Esophagus squamous epithelium (tissue), 5 donors: ENCODE data around the gene CCDC7. TPM values are rescaled to one million over a fixed set of nuclear protein-coding genes. Genes with fewer than 3 reads are reported as not detected.
"Not testable (repeated sequence)": the region's sequence is repeated elsewhere in the genome, so short reads cannot be mapped to it uniquely, and the experiment has no call there.

Source experiments
- DNase-seq: peaks from one replicate; lab custom pipeline; 2025; lab: John Stamatoyannopoulos, UW
- H3K27ac ChIP-seq, 4 donors: fragments of 200-600 bp; sonication (generic); one replicate each; pipeline ENCODE4 v1.5.1; 2016 to 2019; ENCODE audit warnings: mild to moderate bottlenecking in 1 of 4
- H3K27me3 ChIP-seq, 4 donors: fragments of 200-600 bp; sonication (generic); 1 replicate in 3 of 4; 2 replicates in 1 of 4; pipeline versions ENCODE4 v1.5.1 to v1.6.0; 2017 to 2021; ENCODE audit warnings: antibody characterized with exemption in 1 of 4
- H3K36me3 ChIP-seq, 3 donors: fragments of 200-600 bp; sonication (generic); one replicate each; pipeline ENCODE4 v1.5.1; 2016 to 2019
- H3K4me1 ChIP-seq, 3 donors: fragments of 200-600 bp; sonication (generic); one replicate each; pipeline ENCODE4 v1.5.1; 2017 to 2019
- H3K4me3 ChIP-seq, 4 donors: fragments of 200-600 bp; sonication (generic); 1 replicate in 3 of 4; 2 replicates in 1 of 4; pipeline ENCODE4 v1.5.1; 2016 to 2019; ENCODE audit warnings: mild to moderate bottlenecking in 2 of 4, moderate library complexity in 1 of 4
- H3K9me3 ChIP-seq, 3 donors: fragments of 200-600 bp; sonication (generic); one replicate each; pipeline ENCODE4 v1.5.1; 2016 to 2019
- POLR2A ChIP-seq, 4 donors: fragments of 450-650 bp; IDR thresholded peaks; one replicate each; pipeline ENCODE4 v1.6.1; 2017; ENCODE audit warnings: antibody characterized with exemption in 4 of 4, mild to moderate bottlenecking in 4 of 4, moderate library complexity in 3 of 4
- WGBS, 2 donors: methylation state at CpG; one replicate each; pipeline ENCODE4 v1.1.5; 2018; 5-methylcytosine and 5-hydroxymethylcytosine counted together
- intact Hi-C: fragments of 100-400 bp; cut with DNase I; formaldehyde crosslinking; loops from one replicate; pipeline ENCODE4 v1.15.0; 2022
- total RNA-seq, 4 donors: library from RNA; depleted of rRNA; stranded (reverse); fragments of >200 nt; gene quantifications; one replicate each; pipeline ENCODE4 v1.1.0, GENCODE V29; 2016
- TF ChIP-seq, protein P1 (sequence below), 6 experiments: fragments of 450-650 bp in 4 of 6; fragments of 200-600 bp in 2 of 6; sonication (generic) in 2 of 6; IDR thresholded peaks; one replicate each; pipeline ENCODE4 v1.5.1; 2016 to 2019; ENCODE audit warnings: antibody characterized with exemption in 6 of 6, mild to moderate bottlenecking in 4 of 6, moderate library complexity in 4 of 6
- donor health status: DM: yes; HTN: yes; CAD: no.

The CCDC7 gene
- total RNA-seq, 4 donors from 2014 or later, result 1.9 to 31.3 (median 9.1) TPM

DNA sequence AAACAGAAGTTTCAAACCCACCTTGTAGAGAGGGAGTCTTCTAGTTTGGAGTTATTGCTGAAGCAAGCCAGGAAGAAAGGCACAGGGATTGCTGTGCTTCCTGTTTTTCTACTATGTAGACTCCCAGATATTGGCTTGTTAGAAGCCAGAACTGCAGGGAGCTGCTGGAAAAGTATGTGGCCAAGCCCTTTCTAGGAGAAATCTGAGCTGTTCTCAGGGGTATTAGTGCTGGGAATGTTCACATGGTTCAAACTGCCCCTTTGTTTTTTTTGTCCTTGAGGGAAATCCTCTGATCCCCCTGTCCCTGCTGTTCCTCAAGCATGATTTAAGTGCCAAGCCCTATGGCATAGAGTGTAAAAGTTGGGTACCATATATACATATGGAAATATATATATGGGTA lies 184.0 kb downstream of the CCDC7 start:
- no peak for DNase-seq
- Histone ChIP-seq H3K36me3 (peaks cover 0 to 3% (median 0%) of the 10 kb centered on the region in 3 donors), H3K4me3 (no peak overlapping the region), H3K9me3 (peaks cover 0 to 5% (median 0%) of the 10 kb centered on the region in 3 donors), H3K27ac (no peak overlapping the region), H3K4me1 (no peaks in the 10 kb centered on the region), H3K27me3 (no peaks in the 10 kb centered on the region)
- no peak for TF ChIP-seq POLR2A (IDR thresholded peaks at IDR 0.05)
- TF ChIP-seq, protein P1, sequence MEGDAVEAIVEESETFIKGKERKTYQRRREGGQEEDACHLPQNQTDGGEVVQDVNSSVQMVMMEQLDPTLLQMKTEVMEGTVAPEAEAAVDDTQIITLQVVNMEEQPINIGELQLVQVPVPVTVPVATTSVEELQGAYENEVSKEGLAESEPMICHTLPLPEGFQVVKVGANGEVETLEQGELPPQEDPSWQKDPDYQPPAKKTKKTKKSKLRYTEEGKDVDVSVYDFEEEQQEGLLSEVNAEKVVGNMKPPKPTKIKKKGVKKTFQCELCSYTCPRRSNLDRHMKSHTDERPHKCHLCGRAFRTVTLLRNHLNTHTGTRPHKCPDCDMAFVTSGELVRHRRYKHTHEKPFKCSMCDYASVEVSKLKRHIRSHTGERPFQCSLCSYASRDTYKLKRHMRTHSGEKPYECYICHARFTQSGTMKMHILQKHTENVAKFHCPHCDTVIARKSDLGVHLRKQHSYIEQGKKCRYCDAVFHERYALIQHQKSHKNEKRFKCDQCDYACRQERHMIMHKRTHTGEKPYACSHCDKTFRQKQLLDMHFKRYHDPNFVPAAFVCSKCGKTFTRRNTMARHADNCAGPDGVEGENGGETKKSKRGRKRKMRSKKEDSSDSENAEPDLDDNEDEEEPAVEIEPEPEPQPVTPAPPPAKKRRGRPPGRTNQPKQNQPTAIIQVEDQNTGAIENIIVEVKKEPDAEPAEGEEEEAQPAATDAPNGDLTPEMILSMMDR (IDR thresholded peaks at IDR 0.05), result no peak
- intact Hi-C loops, result no loop called here

DNA sequence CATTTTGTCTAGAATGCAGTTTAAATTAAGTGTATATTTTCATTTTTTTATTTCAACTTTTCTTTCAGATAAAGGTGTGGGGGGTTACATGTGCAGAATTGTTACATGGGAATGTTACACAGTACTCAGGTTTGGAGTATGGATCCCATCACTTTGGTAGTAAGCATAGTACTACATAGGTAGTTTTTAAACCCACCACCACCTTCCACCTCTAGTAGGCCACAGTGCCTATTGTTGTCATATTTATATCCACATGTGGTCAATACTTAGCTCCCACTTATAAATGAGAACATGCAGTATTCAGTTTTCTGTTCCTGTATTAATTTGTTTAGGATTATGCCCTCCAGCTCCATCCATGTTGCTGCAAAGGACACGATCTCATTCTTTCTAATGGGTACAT lies 200.6 kb downstream of the CCDC7 start:
- Histone ChIP-seq H3K4me1 (no peaks in the 10 kb centered on the region), H3K27me3 (no peaks in the 10 kb centered on the region)
- WGBS, 2 donors, result 42 to 94% methylated on average over 1 of the region's 1 CpG

DNA sequence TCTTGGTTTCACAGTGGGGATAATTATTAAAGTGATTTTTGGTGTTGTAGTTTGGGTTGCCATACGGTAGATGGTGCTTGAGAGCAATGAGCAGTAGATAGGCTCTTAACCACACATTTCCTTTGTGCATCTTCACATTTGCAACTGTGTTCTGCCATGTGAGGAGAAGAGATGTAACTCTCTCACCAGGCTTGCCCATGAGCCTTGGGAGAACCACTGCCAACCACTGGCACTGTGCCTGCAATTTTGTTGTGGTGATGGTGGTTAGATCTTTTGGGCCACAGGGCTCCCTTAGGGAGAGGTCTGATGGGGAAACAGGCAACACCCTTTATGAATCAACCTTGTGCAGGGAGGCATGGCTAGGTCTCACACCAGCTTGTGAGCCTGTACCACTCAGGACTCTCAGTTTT lies 204.3 kb downstream of the CCDC7 start:
- DNase-seq, result no peak
- Histone ChIP-seq H3K9me3 (peaks cover 0 to 21% (median 4%) of the 10 kb centered on the region in 3 donors), H3K4me1 (no peaks in the 10 kb centered on the region), H3K4me3 (no peak overlapping the region), H3K27ac (no peak overlapping the region), H3K36me3 (peaks cover 0 to 8% (median 0%) of the 10 kb centered on the region in 3 donors), H3K27me3 (no peaks in the 10 kb centered on the region)
- no peak for TF ChIP-seq POLR2A (IDR thresholded peaks at IDR 0.05)
- TF ChIP-seq, protein P1 (IDR thresholded peaks at IDR 0.05), result no peak
- 60 to 70% methylated on average over 1 of the region's 1 CpG for WGBS, 2 donors
- intact Hi-C loops, result no loop called here

More for the DNA sequence above, 200.6 kb downstream of the CCDC7 start:
- no peak overlapping the region for H3K4me3 ChIP-seq
- intact Hi-C loops, result no loop called here
- no peak for DNase-seq
- peaks cover 0 to 18% (median 0%) of the 10 kb centered on the region in 3 donors for H3K9me3 ChIP-seq
- no peak overlapping the region for H3K27ac ChIP-seq
- H3K36me3 ChIP-seq, result peaks cover 0 to 7% (median 0%) of the 10 kb centered on the region in 3 donors
- TF ChIP-seq, protein P1 (IDR thresholded peaks at IDR 0.05), result no peak
- no peak for TF ChIP-seq POLR2A (IDR thresholded peaks at IDR 0.05)

DNA sequence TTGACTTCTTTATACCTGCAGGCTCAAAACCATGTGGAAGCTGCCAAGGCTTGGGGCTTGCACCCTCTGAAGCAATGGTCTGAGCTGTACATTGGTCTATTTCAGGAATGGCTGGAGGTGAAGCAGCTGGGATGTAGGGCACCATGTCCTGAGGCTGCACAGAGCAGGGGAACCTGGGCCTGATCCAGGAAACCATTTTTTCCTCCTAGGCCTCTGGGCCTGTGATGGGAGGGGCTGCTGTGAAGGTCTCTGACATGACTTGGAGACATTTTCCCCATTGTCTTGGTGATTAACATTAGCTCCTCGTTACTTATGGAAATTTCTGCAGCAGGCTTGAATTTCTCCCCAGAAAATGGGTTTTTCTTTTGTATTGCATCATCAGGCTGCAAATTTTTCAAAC lies 211.5 kb downstream of the CCDC7 start:
- DNase-seq, H3K4me1 ChIP-seq, H3K36me3 ChIP-seq, H3K27ac ChIP-seq, H3K27me3 ChIP-seq, intact Hi-C loops, H3K4me3 ChIP-seq: not testable (repeated sequence)
- 35 to 55% methylated on average over 1 of the region's 1 CpG for WGBS, 2 donors
- peaks cover 0 to 30% (median 4%) of the 10 kb centered on the region in 3 donors for H3K9me3 ChIP-seq

DNA sequence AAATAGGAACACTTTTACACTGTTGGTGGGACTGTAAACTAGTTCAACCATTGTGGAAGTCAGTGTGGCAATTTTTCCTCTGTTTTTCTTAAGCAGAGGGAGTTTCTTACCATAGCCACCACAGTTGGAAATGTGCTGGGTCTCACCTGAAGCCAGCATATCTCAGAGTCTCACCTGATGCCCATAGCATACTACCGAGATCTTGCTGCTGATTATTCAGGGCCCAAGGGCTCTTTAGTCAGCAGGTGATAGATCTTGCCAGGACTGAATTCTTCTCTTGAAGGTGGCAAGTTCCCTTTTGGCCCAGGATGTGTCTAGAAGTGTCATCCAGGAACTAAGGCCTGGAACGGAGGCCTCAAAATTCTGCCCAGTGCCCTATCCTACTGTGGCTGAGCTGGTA lies 215.4 kb downstream of the CCDC7 start:
- TF ChIP-seq, protein P1 (IDR thresholded peaks at IDR 0.05), result no peak
- TF ChIP-seq POLR2A (IDR thresholded peaks at IDR 0.05), result no peak
- WGBS, 2 donors, result 93 to 100% methylated on average over 2 of the region's 2 CpGs
- intact Hi-C loops, result no loop called here

More for the DNA sequence above, 215.4 kb downstream of the CCDC7 start:
- Histone ChIP-seq H3K27ac (no peak overlapping the region), H3K27me3 (no peaks in the 10 kb centered on the region), H3K4me3 (no peak overlapping the region), H3K36me3 (no peaks in the 10 kb centered on the region), H3K9me3 (peaks cover 0 to 20% (median 0%) of the 10 kb centered on the region in 3 donors), H3K4me1 (no peaks in the 10 kb centered on the region)
- DNase-seq, result no peak
